PC-3 (cell line): ENCODE data around the gene MACROH2A2. TPM values are rescaled to one million over a fixed set of nuclear protein-coding genes. Genes with fewer than 3 reads are reported as not detected.

ENCODE experiments used
- ATAC-seq: fragments of 200-7000 bp; cut with Tn5 transposase; 2 replicates; pipeline ENCODE4 v1.9.1; 2020; ENCODE audit warnings: mild to moderate bottlenecking, moderate library complexity
- BruUV-seq: library from RNA; stranded (reverse); fragments of 400-500 nt; replicated peaks from 2 replicates; lab custom pipeline; 2021; lab: Mats Ljungman, UMichigan
- CTCF ChIA-PET: fragments of 300-600 bp; sonication (Branson Sonifier 250); formaldehyde crosslinking; loops from one replicate; lab custom pipeline; 2022; ENCODE audit warnings: antibody characterized with exemption; lab: Charles Lee
- POLR2A ChIA-PET: fragments of 300-600 bp; sonication (Branson Sonifier 250); formaldehyde crosslinking; loops from one replicate; lab custom pipeline; 2022; ENCODE audit warnings: antibody characterized with exemption; ENCODE audit not compliant: unreplicated experiment; lab: Charles Lee
- DNase-seq: peaks from one replicate; pipeline ENCODE4 v3.0.0-alpha.2; 2015
- H2AFZ ChIP-seq: fragments of 300-600 bp; sonication (generic); 2 replicates; pipeline ENCODE4 v1.6.0; 2016; ENCODE audit warnings: antibody characterized with exemption, low read length
- H3F3A ChIP-seq: fragments of 300-600 bp; sonication (generic); one replicate; pipeline ENCODE4 v1.6.0; 2017; ENCODE audit warnings: antibody characterized with exemption, low read length, control low read depth, mild to moderate bottlenecking; ENCODE audit not compliant: unreplicated experiment
- H3K27ac ChIP-seq: fragments of 300-600 bp; sonication (generic); 2 replicates; pipeline ENCODE4 v1.5.1; 2016; ENCODE audit warnings: mild to moderate bottlenecking, low read length
- H3K27me3 ChIP-seq: fragments of 300-600 bp; sonication (generic); 2 replicates; pipeline ENCODE4 v1.6.1; 2016; ENCODE audit warnings: low read length, mixed read lengths
- H3K36me3 ChIP-seq: fragments of 300-600 bp; sonication (generic); 2 replicates; pipeline ENCODE4 v1.6.1; 2016; ENCODE audit warnings: low read depth, mixed run types, low read length, mixed read lengths
- H3K4me1 ChIP-seq: fragments of 300-600 bp; sonication (generic); 2 replicates; pipeline ENCODE4 v1.5.1; 2016; ENCODE audit warnings: low read length; ENCODE audit not compliant: insufficient read depth
- H3K4me2 ChIP-seq: fragments of 300-600 bp; sonication (generic); 2 replicates; pipeline ENCODE4 v1.6.0; 2016; ENCODE audit warnings: low read length
- H3K4me3 ChIP-seq: fragments of 300-600 bp; sonication (generic); 2 replicates; pipeline ENCODE4 v1.5.1; 2016; ENCODE audit warnings: mild to moderate bottlenecking, low read length, mixed read lengths
- H3K79me2 ChIP-seq: fragments of 300-600 bp; sonication (generic); 2 replicates; pipeline ENCODE4 v1.6.1; 2017; ENCODE audit warnings: low read length, mixed read lengths
- H3K9ac ChIP-seq: fragments of 300-600 bp; sonication (generic); 2 replicates; pipeline ENCODE4 v1.6.0; 2016; ENCODE audit warnings: mild to moderate bottlenecking, low read length
- H3K9me2 ChIP-seq: fragments of 300-600 bp; sonication (generic); replicated peaks from 2 replicates; pipeline ENCODE4 v1.6.1; 2016; ENCODE audit warnings: mixed run types, low read length, mixed read lengths
- H3K9me3 ChIP-seq: fragments of 300-600 bp; sonication (generic); 2 replicates; pipeline ENCODE4 v1.6.1; 2016; ENCODE audit warnings: low read length, mixed read lengths
- H4K20me1 ChIP-seq: fragments of 300-600 bp; sonication (generic); 2 replicates; pipeline ENCODE4 v1.6.1; 2016; ENCODE audit warnings: low read length, mixed read lengths
- CTCF ChIP-seq: fragments of 300-600 bp; sonication (generic); conservative IDR thresholded peaks from 2 replicates; pipeline ENCODE4 v1.5.1; 2017; ENCODE audit warnings: antibody characterized with exemption, low read depth, mild to moderate bottlenecking, low read length
- EZH2 ChIP-seq: fragments of 300-600 bp; sonication (generic); IDR thresholded peaks from one replicate; pipeline ENCODE4 v1.6.1; 2017; ENCODE audit warnings: antibody characterized with exemption, mild to moderate bottlenecking, low read length; ENCODE audit not compliant: unreplicated experiment
- EZH2phosphoT487 ChIP-seq: fragments of 300-600 bp; sonication (generic); IDR thresholded peaks from 2 replicates; pipeline ENCODE4 v1.6.1; 2018; ENCODE audit warnings: mild to moderate bottlenecking, antibody characterized with exemption, low read length, borderline replicate concordance
- intact Hi-C: fragments of 100-400 bp; cut with micrococcal nuclease; formaldehyde crosslinking; loops from 2 replicates; pipeline ENCODE4 v1.9.0; 2023
- total RNA-seq: library from RNA; depleted of rRNA; stranded (reverse); fragments of >200 nt; gene quantifications from 2 replicates; pipeline ENCODE4 v1.2.3, GENCODE V29; 2014

MACROH2A2 gene
- total RNA-seq, 1 experiment from 2014 or later: 86.7 TPM

- ChIA-PET POLR2A (no interaction called here), CTCF (interaction anchor here (0.6 kb wide), 1 partner anchor 19 kb away, joined by 3 read pairs; no protein-coding TSS in a partner anchor)
- H3K36me3 ChIP-seq: peaks cover 14% of the 10 kb centered on the region; the same call in 1 of the 2 replicates
- no peaks in the 10 kb centered on the region for H3K9me2 ChIP-seq
- H3K9ac ChIP-seq: no peak overlapping the region
- H3K27me3 ChIP-seq: no peaks in the 10 kb centered on the region
- no peaks in the 10 kb centered on the region for H3K4me1 ChIP-seq
- no peak overlapping the region for H3K27ac ChIP-seq
- TF ChIP-seq CTCF: no peak
- no peak for TF ChIP-seq EZH2phosphoT487
- TF ChIP-seq EZH2: no peak
- H3F3A ChIP-seq: no peaks in the 10 kb centered on the region
- no peaks in the 10 kb centered on the region for H4K20me1 ChIP-seq
- H2AFZ ChIP-seq: no peak overlapping the region
- DNase-seq (no peak), ATAC-seq (no peak)
- no TSS peak for BruUV-seq
- intact Hi-C loops: no loop called here
- no peak overlapping the region for H3K4me3 ChIP-seq
- H3K79me2 ChIP-seq: no peaks in the 10 kb centered on the region
- H3K4me2 ChIP-seq: no peak overlapping the region
- no peaks in the 10 kb centered on the region for H3K9me3 ChIP-seq
Observed at GRCh38 chr10:70096016-70096704, 43.5 kb downstream of the MACROH2A2 start.

GRCh38 chr10:70096705-70097420 is 44.2 kb downstream of the MACROH2A2 start:
- no peak overlapping the region for H3K27ac ChIP-seq
- no peak for TF ChIP-seq CTCF
- TF ChIP-seq EZH2: no peak
- no peak for TF ChIP-seq EZH2phosphoT487
- H4K20me1 ChIP-seq: no peaks in the 10 kb centered on the region
- H3K9me2 ChIP-seq: no peaks in the 10 kb centered on the region
- peaks cover 20% of the 10 kb centered on the region for H3K36me3 ChIP-seq
- CTCF ChIA-PET: no interaction called here
- POLR2A ChIA-PET: no interaction called here
- H3F3A ChIP-seq: no peaks in the 10 kb centered on the region
- H3K27me3 ChIP-seq: no peaks in the 10 kb centered on the region
- H3K4me1 ChIP-seq: no peaks in the 10 kb centered on the region
- DNase-seq: no peak
- H3K9me3 ChIP-seq: no peaks in the 10 kb centered on the region
- no TSS peak for BruUV-seq
- H3K79me2 ChIP-seq: no peaks in the 10 kb centered on the region
- H3K9ac ChIP-seq: no peak overlapping the region
- H2AFZ ChIP-seq: no peak overlapping the region
- intact Hi-C loops: no loop called here
- no peak overlapping the region for H3K4me2 ChIP-seq
- no peak overlapping the region for H3K4me3 ChIP-seq
- no peak for ATAC-seq

- DNase-seq (no peak), ATAC-seq (no peak)
- H4K20me1 ChIP-seq: no peaks in the 10 kb centered on the region
- no peak overlapping the region for H2AFZ ChIP-seq
- H3F3A ChIP-seq: no peaks in the 10 kb centered on the region
- TF ChIP-seq EZH2phosphoT487 (no peak), EZH2 (no peak), CTCF (no peak)
- no peak overlapping the region for H3K4me2 ChIP-seq
- CTCF ChIA-PET: no interaction called here
- no peaks in the 10 kb centered on the region for H3K79me2 ChIP-seq
- H3K9ac ChIP-seq: no peak overlapping the region
- intact Hi-C loops: no loop called here
- no peak overlapping the region for H3K4me3 ChIP-seq
- POLR2A ChIA-PET: no interaction called here
- H3K36me3 ChIP-seq: peaks cover 22% of the 10 kb centered on the region
- H3K9me3 ChIP-seq: no peaks in the 10 kb centered on the region
- H3K27me3 ChIP-seq: no peaks in the 10 kb centered on the region
- H3K27ac ChIP-seq: no peak overlapping the region
- no peaks in the 10 kb centered on the region for H3K4me1 ChIP-seq
- no TSS peak for BruUV-seq
- H3K9me2 ChIP-seq: no peaks in the 10 kb centered on the region
Observed at GRCh38 chr10:70097459-70097858, 44.8 kb downstream of the MACROH2A2 start.
